BJ (cell line): ENCODE measurements around the gene GAN. TPM values are rescaled to one million over a fixed set of nuclear protein-coding genes. Genes with fewer than 3 reads are reported as not detected.

ENCODE experiments used
- CTCF ChIA-PET: fragments of 350-600 bp; formaldehyde crosslinking; extraction: SDS; loops from one replicate; lab custom pipeline; 2021; ENCODE audit warnings: antibody characterized with exemption, inconsistent platforms; lab: Yijun Ruan, JAX
- POLR2A ChIA-PET: fragments of 300-600 bp; sonication (Branson Sonifier 250); formaldehyde crosslinking; extraction: SDS; loops from one replicate; lab custom pipeline; 2021; ENCODE audit warnings: antibody characterized with exemption; lab: Charles Lee
- DNase-seq: peaks from one replicate; pipeline ENCODE4 v3.0.0-alpha.2; 2011; ENCODE audit warnings: low read depth
- H3K27me3 ChIP-seq: 2 replicates; pipeline ENCODE4 v1.6.0; 2011; ENCODE audit warnings: low read length; ENCODE audit not compliant: control insufficient read depth, insufficient read depth
- H3K36me3 ChIP-seq: 2 replicates; pipeline ENCODE4 v1.5.1; 2011; ENCODE audit warnings: low read length; ENCODE audit not compliant: control insufficient read depth, insufficient read depth
- H3K4me3 ChIP-seq: 2 replicates; pipeline ENCODE4 v1.5.1; 2011; ENCODE audit warnings: low read depth, mild to moderate bottlenecking, control low read depth, low read length
- CTCF ChIP-seq: IDR thresholded peaks from 2 replicates; pipeline ENCODE4 v1.5.1; 2011; ENCODE audit warnings: low read depth, mild to moderate bottlenecking, control low read depth, inconsistent platforms, low read length, moderate library complexity; ENCODE audit not compliant: insufficient read depth
- polyA plus RNA-seq: library from polyadenylated mRNA; depleted of rRNA; stranded (reverse); fragments of >200 nt; gene quantifications from 2 replicates; pipeline ENCODE4 v1.2.3, GENCODE V29; 2011; rRNA removed

Gene GAN
- polyA plus RNA-seq, 1 experiment: 2.1 TPM

- DNase-seq: no peak
- H3K27me3 ChIP-seq: peaks cover 7% of the 10 kb centered on the region
- CTCF ChIA-PET: no interaction called here
- no peak for TF ChIP-seq CTCF
- POLR2A ChIA-PET: no interaction called here
- H3K4me3 ChIP-seq: no peak overlapping the region
- H3K36me3 ChIP-seq: no peaks in the 10 kb centered on the region
Measured at GRCh38 chr16:81437865-81438264, 123.1 kb downstream of the GAN start.

Other genes starting within 250 kb of the GAN start
- gene C16orf46, start 237.7 kb upstream of the GAN start, polyA plus RNA-seq: 0.43 and 0.87 TPM in 2 replicates
- 6.2 and 11.1 TPM in 2 replicates for gene GCSH, start 218.6 kb upstream of the GAN start, polyA plus RNA-seq
- gene BCO1, start 76.3 kb upstream of the GAN start, polyA plus RNA-seq: not detected in 2 replicates
- gene CMIP, start 129.8 kb downstream of the GAN start, polyA plus RNA-seq: 3.4 and 4.9 TPM in 2 replicates